HG02642 (cell line): ENCODE data around the gene SPTB.
A peak's percentile ranks its signal among the peaks of the same experiment; 100 is the strongest.
"Not testable (repeated sequence)": the region's sequence is repeated elsewhere in the genome, so short reads cannot be mapped to it uniquely, and the experiment has no call there.

ENCODE experiments used
- ATAC-seq: cut with Tn5 transposase; IDR thresholded peaks from one replicate; pipeline ENCODE4 v1.9.1; 2021; ENCODE audit warnings: mild to moderate bottlenecking; ENCODE audit not compliant: unreplicated experiment, poor library complexity

SPTB gene

DNA sequence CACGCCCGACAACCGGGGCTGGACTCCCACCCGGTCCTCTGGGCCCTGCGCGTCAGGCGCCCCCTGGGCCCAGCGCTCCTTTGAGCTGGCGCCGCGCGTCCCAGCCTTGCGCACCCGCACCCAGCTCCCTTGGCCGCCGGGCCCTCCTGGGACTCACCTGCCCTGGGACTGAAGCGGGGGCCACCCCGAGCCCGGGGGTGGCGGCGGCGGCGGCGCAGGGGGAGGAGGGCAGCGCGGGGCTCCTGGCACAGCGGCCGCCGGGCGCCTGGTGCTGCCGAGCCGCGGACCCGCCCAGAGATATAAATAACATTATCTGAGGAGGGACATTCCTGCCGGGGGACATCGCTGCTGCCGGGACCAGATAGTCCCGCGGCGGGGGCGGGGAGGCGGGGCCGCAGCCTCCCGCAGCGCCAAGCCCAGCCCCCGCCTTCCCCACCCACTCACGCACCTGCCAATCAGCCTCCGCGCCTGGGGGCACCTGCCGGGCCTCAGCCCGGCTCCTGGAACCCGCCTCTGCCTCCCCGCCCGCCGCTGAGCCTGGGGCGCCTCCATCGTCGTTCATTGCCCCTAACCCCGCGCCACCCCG is at the start of gene SPTB:
Gene SPTB, minus strand, starts transcription at position 273 of the 586 bp plus-strand sequence. CDS start 56,813 bp downstream, outside the sequence.
- ATAC-seq, result peak; percentile 66

DNA sequence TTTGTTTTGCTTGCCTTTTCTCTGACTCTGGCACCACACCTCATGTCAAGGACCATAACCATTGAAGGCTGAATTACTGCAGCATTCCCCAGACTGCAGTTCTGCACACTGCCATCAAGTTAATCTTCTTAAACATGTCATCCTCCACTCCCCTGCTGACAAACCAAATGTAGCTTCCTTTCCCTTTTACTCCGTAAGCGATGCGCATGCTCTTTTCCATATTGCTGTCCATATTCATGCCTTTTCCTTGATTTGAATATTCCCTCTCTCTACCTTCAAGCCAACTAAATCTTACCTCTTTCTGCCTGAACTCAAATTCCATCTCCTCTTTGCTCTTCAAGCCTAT is 49.3 kb upstream of the SPTB start:
- ATAC-seq, result no peak

DNA sequence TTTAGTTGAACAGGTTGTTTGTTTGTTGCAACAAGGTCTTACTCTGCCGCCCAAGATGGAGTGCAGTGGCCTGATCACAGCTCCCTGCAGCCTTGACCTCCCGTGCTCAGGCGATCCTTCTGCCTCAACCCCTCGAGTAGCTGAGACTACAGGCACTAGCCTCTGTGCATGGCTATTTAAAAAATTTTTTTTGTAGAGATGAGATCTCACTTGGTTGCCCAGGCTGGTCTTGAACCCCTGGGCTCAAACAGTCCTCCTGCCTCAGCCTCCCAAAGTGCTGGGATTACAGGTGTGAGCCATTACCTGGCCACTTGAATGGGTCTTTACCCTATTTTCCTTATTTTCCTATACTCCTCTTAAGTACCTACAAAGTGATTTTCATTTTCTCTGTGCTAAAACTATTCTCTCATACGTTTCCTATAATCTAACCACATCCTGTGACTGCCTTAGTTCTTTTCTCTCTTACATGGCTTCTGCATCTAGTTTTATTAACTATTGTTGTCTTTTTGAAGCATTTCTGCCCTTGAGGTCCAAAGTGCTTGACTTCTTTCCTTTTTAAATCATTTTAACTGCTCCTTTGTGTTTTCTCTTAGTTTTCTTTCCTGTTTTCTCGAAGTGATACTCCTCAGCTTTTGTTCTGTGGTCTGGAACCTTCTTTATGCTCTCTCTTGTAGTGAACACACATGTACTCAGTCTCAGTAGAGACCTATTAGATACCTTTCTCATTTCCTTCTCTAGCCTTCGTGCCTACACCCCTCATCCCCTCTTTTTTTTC is 48.7 kb upstream of the SPTB start:
- ATAC-seq, result peak; percentile 80

DNA sequence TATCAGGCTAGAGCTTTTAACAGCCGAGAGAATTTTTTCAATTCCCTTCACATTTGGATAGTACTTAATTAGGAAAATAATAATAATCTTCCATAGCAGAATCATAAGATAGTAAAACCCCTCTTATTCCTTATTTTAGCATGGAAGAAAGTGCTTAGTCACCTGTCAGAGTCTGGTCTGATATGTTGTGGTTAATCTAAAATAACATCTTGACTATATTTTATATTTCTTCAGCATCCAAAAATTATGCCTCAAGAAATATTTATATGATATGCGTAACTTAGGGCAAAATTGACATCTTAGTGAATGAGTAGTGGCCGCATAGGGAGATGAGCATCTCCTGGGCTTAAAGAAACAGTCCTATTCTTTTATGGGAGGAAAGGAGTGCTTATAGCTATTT is 47.3 kb upstream of the SPTB start:
- no peak for ATAC-seq

DNA sequence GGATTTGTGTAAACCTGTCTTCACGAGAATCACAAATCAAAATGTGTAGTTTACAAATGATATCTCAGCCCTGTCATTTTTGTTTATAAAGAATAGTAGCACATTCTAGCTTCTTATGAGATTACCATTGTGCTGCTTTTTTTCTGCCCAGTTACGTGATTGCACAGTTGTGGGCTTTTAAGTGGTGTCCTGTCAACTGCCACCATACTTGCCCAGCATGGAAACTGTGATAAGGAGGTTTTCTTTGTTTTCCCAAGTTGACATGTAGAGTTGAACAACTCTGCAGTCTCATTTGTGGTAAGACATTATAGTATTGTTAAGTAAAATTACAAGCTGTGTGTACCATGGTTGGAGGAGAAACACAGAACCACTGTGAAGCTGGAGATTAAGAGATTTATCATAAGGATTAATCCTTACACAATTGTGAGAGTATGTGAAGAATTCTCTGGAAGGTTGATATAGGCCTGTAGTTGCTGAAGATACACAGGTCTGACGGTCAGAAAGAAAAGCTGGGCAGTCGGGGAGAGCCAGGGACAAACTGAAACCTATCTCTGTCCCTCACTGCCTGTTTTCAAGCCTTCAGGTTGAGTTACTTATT is 46.8 kb upstream of the SPTB start:
- ATAC-seq, result no peak

DNA sequence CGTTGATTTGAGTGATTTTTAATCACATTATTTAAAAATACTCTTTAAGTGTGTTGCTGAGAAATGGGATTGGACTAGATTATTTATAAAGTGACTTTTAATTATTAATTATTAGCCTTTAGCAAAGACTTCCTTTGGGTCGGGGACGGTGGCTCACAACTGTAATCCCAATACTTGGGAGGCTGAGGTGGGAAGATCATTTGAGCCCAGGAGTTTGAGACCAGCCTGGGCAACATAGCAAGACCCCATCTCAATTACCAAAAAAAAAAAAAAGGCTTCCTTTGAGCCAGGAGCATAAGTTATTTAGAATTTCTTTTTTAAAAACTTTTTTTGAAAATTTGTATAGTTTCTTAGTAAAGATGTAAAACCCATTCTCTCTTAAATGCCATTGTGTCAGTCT is 43.3 kb upstream of the SPTB start:
- no peak for ATAC-seq

DNA sequence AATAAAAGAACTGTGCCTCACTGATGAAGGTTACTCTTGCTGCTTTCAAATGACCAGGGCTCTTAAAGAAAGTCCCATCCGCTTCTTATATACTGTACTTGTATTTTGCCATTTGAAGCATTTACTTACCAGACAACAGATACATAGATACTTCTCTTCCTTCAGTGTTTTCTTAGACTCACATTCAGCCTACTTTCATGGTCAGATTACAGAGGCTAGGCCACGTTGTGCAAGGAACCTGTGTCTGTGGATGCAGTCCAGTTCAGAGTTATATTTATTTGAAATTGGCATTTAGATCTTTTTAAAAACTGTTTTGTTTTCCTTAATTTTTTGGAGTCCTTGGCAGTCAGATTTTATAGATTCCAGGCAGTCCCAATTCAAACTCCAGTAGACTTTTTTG is 40.8 kb upstream of the SPTB start:
- no peak for ATAC-seq

DNA sequence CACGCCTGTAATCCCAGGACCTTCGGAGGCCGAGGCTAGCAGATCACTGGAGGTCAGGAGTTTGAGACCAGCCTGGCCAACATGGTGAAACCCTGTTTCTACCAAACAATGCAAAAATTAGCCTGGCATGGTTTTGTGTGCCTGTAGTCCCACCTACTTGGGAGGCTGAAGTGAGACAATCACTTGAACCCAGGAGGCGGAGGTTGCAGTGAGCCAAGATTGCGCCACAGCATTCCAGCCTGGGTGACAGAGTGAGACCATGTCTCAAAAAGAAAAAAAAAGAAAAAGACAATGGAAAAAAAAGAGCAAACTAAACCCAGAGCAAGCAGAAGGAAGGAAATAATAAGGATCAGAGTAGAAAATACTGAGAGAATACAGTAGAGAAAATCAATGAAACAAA is 39.9 kb upstream of the SPTB start:
- no peak for ATAC-seq

DNA sequence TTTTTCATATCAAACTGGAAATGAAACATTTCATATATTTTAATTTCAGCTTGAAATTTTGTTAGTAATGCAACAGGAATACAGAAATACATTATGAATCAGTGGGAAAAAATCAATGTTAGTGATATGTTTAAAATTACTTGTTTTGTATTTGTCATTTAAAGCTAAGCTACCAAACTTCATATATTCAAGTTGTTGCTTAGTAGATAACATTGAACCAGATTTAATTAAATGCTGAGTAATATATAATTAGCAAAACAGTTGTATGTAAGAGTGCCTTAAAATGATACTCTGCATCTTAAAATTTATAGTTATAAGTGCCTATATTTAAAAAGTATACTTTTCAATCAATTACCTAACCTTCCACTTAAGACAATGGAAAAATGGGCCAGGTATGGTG is 39.5 kb upstream of the SPTB start:
- ATAC-seq, result no peak

DNA sequence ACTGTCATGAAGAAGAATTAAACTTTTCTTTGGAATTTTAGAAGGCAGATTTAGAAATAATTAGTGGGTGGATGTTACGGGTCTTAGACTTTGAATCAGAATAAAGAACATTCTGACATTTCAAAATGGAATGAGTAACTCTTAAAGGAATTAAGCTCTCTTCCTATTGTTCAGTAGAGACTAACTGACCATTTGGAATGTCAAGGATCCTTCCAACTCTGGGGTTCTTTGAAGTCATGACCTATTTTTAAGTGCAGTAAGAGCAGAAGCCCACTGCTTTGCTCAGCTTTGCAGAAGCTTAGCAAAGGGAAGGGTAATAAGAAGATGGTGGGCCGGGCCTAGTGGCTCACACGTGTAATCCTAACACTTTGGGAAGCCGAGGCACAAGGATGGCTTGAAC is 38.5 kb upstream of the SPTB start:
- ATAC-seq, result no peak

- ATAC-seq, result no peak
Measured at GRCh38 chr14:64915797-64916196, 36.1 kb upstream of the SPTB start.

- no peak for ATAC-seq
Measured at GRCh38 chr14:64915029-64915424, 35.3 kb upstream of the SPTB start.

- ATAC-seq, result peak; percentile 98
Measured at GRCh38 chr14:64914237-64915028, 34.7 kb upstream of the SPTB start, which contains the start of gene CHURC1. Gene CHURC1 (plus strand): TSS chr14:64914455. CDS start chr14:64914496, 41 bp downstream.

DNA sequence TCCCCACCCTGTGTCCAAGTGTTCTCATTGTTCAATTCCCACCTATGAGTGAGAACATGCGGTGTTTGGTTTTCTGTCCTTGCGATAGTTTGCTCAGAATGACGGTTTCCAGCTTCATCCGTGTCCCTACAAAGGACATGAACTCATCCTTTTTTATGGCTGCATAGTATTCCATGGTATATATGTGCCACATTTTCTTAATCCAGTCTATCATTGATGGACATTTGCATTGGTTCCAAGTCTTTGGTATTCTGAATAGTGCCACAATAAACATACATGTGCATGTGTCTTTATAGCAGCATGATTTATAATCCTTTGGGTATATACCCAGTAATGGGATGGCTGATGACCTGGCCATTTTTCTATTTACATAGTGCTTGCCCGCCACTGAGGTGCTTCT is 33.8 kb upstream of the SPTB start:
- not testable (repeated sequence) for ATAC-seq

DNA sequence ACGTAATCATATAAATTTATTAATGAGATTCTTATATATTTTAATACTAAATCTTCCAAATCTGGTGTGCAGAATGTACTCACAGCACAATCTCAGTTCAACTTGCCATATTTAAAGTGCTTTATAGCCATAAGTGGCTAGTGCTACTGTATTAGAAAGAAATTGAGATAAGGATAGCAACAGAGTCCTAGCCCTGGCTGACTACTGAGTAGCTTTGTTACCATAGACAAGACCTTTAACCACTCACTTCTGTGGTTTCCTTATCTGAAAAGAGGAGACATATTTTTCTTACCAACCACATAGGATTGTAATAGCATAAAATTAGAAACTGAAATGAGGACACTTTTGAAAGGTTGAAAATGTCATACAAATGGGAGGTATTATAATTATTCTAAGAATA is 32.6 kb upstream of the SPTB start:
- no peak for ATAC-seq

DNA sequence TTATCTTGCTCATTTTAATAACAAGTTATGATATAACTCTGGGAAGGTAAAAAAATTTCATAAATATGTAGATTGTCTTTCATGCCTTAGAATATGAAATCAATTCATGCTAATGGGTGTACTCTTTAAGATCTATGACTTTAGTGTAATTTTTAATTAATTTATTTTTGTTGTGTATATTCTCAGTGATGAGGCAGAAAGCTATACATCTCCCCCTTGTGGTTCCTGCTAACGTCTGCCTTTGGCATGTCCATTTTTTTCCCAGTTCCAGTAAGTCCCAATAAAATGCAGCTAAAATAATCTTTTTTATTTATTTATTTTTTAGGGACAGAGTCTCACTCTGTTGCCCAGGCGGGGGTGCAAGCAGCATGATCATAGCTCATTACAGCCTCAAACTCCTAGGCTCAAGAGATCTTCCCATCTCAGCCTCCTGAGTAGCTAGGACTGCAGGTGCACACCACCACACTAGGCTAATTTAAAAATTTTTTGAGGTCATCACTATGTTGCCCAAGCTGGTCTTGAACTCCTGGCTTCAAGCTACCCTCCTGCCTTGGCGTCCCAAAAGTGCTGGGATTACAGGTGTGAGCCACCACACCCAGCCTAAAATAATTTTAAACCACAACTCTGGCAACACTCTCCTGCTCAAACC is 31.3 kb upstream of the SPTB start:
- no peak for ATAC-seq

GRCh38 chr14:64906022-64906421 is 26.3 kb upstream of the SPTB start:
- ATAC-seq, result no peak

- no peak for ATAC-seq
Measured at GRCh38 chr14:64899958-64900357, 20.3 kb upstream of the SPTB start.

- no peak for ATAC-seq
Measured at GRCh38 chr14:64891839-64892375, 12.2 kb upstream of the SPTB start.

DNA sequence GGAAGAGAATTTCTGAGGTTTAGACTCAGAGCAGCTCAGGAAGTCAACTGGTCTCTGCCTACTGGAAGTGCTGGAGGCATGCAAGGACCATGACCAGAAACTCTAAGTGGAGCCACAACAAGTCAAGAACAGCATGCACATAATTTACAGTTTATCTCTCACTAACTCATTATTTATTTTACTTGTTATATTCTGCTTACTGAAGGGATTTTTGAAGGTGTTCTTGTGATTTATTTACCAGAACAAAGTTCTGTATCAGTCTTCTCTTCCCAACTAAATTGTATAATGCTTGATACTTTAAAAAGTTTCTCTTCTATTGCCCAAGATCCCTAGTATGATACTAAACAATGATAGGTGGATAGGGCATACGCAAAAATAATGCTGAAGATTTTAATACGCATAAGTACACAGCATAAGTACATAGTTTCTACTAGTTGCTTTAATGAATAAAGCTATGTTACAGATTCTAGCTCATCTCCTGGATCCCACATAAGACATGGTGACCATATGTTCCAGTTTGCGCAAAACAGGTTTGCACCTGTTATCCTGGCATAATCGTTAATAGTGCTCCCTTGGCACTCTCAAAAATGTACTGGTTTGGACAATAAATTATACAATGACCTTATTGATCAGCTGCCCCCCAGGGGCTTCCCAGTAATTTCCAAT is 11.6 kb upstream of the SPTB start:
- ATAC-seq, result no peak
